Osteoblast (primary cell): ENCODE data around the gene PRAMEF17. TPM values are rescaled to one million over a fixed set of nuclear protein-coding genes. Genes with fewer than 3 reads are reported as not detected.
"Not testable (repeated sequence)": the region's sequence is repeated elsewhere in the genome, so short reads cannot be mapped to it uniquely, and the experiment has no call there.

ENCODE experiments used
- DNase-seq: peaks from one replicate; pipeline ENCODE4 v3.0.0; 2011; ENCODE audit warnings: low spot score, mixed read lengths; ENCODE audit not compliant: insufficient read length; ENCODE audit errors: missing footprints
- H2AFZ ChIP-seq: 2 replicates; pipeline ENCODE4 v1.6.0; 2011; ENCODE audit warnings: mild to moderate bottlenecking, low read length
- H3K27ac ChIP-seq: 2 replicates; pipeline ENCODE4 v1.5.1; 2011; ENCODE audit warnings: mild to moderate bottlenecking, low read depth, low read length, moderate library complexity
- H3K27me3 ChIP-seq: 2 replicates; pipeline ENCODE4 v1.6.0; 2012; ENCODE audit warnings: mild to moderate bottlenecking, control low read depth, inconsistent platforms, low read length, moderate library complexity; ENCODE audit not compliant: insufficient read depth
- H3K36me3 ChIP-seq: 2 replicates; pipeline ENCODE4 v1.5.1; 2011; ENCODE audit warnings: mild to moderate bottlenecking, low read length, control low read depth, moderate library complexity; ENCODE audit not compliant: insufficient read depth
- H3K4me1 ChIP-seq: 2 replicates; pipeline ENCODE4 v1.5.1; 2011; ENCODE audit warnings: mild to moderate bottlenecking, low read length, control low read depth, moderate library complexity; ENCODE audit not compliant: insufficient read depth
- H3K4me2 ChIP-seq: 2 replicates; pipeline ENCODE4 v1.6.0; 2011; ENCODE audit warnings: mild to moderate bottlenecking, low read length; ENCODE audit not compliant: insufficient read depth
- H3K4me3 ChIP-seq: fragments of 200-600 bp; sonication (generic); 3 replicates; pipeline ENCODE4 v1.5.1; 2012; ENCODE audit warnings: mild to moderate bottlenecking, low read length, inconsistent platforms; ENCODE audit not compliant: insufficient read depth
- H3K79me2 ChIP-seq: 2 replicates; pipeline ENCODE4 v1.6.0; 2012; ENCODE audit warnings: mild to moderate bottlenecking, low read length, control low read depth, inconsistent platforms; ENCODE audit not compliant: insufficient read depth
- H3K9me3 ChIP-seq: 2 replicates; pipeline ENCODE4 v1.5.1; 2011; ENCODE audit warnings: low read depth, low read length, control low read depth
- H4K20me1 ChIP-seq: 2 replicates; pipeline ENCODE4 v1.6.0; 2012; ENCODE audit warnings: mild to moderate bottlenecking, low read length, control low read depth; ENCODE audit not compliant: insufficient read depth
- total RNA-seq: library from RNA; depleted of rRNA; stranded (reverse); fragments of >200 nt; gene quantifications from 2 replicates; pipeline ENCODE4 v1.2.3, GENCODE V29; 2012
- TF ChIP-seq, protein P1 (sequence below): IDR thresholded peaks from 2 replicates; pipeline ENCODE4 v1.5.1; 2011; ENCODE audit warnings: mild to moderate bottlenecking, low read depth, low read length, moderate library complexity; ENCODE audit errors: extremely low read depth

PRAMEF17 gene, protein sequence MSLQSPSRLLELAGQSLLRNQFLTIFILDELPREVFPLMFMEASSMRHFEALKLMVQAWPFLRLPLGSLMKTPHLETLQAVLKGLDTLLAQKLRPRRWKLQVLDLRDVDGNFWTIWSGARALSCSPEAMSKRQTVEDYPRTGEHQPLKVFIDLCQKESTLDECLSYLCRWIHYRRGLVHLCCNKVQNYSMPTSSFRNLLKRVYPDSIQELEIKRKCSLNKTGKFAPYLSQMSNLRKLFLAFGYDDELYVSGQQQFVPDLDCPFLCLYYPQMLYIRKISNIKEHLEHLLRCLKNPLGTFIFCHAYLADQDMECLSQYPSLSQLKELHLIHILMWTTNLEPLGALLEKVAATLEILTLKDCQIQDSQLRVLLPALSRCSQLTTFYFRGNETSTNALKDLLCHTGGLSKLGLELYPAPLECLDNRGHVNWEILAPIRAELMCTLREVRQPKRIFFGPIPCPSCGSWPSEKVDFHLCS
- not detected in 2 replicates for total RNA-seq

DNA sequence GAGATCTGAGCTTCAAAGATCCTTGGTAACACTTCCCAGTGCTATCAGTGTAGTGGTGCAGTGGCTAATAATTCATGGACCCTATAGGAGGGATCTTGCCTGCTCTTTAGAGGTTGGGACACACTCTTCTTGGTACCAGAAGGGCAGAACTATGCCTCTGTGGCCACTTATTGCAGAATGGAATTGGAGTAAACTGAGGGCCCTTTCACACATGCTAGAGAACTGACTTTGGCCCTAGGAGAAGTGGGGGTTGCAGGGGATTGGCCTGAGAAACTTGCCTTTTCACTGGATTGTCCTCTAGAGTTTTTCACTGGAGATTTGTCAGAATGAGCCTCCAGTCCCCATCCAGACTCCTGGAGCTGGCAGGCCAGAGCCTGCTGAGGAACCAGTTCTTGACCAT, at the start of gene PRAMEF17:
PRAMEF17 (plus strand) TSS at position 301 of the 400 bp plus-strand sequence; CDS start at position 327, 26 bp downstream.
- not testable (repeated sequence) for H3K4me1 ChIP-seq, H3K27ac ChIP-seq, H3K79me2 ChIP-seq, H3K36me3 ChIP-seq, H3K4me2 ChIP-seq, H2AFZ ChIP-seq, H3K27me3 ChIP-seq, H3K4me3 ChIP-seq, DNase-seq, H3K9me3 ChIP-seq, H4K20me1 ChIP-seq

DNA sequence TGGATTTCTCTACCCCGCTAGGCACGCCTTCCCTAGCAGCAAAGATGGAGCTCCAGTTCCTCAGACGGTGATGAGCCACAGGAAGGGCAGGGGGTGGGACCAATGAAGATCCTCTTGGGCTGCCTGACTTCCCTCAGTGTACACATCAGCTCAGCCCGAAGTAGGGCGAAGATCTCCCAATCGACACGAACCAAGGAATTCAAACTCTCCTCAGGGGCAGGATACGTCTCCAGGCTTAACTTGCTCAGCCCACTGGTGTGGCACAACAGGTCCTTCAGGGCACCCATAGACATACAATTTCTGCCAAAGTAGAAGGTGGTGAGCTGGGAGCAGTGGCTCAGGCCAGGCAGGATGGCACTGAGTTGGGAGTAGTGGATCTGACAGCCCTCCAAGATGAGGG, 46.9 kb upstream of the PRAMEF17 start:
- H3K27me3 ChIP-seq: not testable (repeated sequence)

DNA sequence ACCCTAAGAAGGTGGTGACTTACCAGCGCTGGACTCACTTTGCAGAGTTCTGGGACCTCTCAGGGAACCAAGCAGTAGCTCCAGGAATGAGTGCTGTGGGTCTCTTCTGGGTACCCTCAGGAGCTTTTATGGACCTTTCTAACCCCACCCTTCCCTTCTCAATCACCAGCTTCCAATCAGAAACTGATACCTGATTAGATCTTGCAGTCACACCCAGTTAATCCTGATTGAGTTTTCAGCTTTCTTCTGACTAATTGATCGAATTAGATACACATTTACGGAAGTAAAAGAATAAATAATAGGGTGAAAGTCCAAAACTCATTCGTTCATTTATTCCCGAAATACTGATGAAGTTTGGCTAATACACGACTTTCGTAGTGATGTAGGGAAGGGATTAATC, 42.4 kb upstream of the PRAMEF17 start, which contains the start of gene PRAMEF14:
PRAMEF14 (minus strand) TSS at position 101 of the 400 bp plus-strand sequence. CDS start 1,820 bp downstream, outside the sequence.
- not testable (repeated sequence) for H3K9me3 ChIP-seq, H3K4me3 ChIP-seq, H3K4me1 ChIP-seq, H3K27me3 ChIP-seq, H3K27ac ChIP-seq, H4K20me1 ChIP-seq, DNase-seq, H3K79me2 ChIP-seq, H3K4me2 ChIP-seq, H3K36me3 ChIP-seq, H2AFZ ChIP-seq

More for the DNA sequence above, 46.9 kb upstream of the PRAMEF17 start:
- H3K79me2 ChIP-seq, DNase-seq, H3K27ac ChIP-seq, H3K4me1 ChIP-seq, H3K9me3 ChIP-seq, H4K20me1 ChIP-seq, H3K4me2 ChIP-seq, H3K36me3 ChIP-seq, H3K4me3 ChIP-seq, H2AFZ ChIP-seq: not testable (repeated sequence)

DNA sequence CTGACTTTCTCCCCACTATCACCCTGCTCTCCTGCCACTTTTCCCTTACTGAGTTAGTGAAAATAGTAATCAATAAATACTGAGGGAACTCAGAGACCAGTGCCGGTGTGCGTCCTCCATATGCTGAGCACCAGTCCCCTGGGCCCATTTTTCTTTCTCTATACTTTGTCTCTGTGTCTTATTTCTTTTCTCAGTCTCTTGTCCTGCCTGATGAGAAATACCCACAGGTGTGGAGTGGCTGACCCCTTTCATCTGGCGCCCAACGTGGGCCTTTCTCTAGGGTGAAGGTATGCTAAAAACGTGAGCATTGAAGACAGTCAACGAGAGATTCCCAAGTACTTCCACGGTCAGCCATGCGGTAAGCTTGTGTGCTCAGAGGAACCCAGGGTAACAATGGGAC, 36.0 kb upstream of the PRAMEF17 start:
- not testable (repeated sequence) for H3K36me3 ChIP-seq, H3K4me1 ChIP-seq, H3K27me3 ChIP-seq, DNase-seq, H3K9me3 ChIP-seq, H3K4me2 ChIP-seq, H3K27ac ChIP-seq, H3K4me3 ChIP-seq, H4K20me1 ChIP-seq, H2AFZ ChIP-seq, H3K79me2 ChIP-seq

DNA sequence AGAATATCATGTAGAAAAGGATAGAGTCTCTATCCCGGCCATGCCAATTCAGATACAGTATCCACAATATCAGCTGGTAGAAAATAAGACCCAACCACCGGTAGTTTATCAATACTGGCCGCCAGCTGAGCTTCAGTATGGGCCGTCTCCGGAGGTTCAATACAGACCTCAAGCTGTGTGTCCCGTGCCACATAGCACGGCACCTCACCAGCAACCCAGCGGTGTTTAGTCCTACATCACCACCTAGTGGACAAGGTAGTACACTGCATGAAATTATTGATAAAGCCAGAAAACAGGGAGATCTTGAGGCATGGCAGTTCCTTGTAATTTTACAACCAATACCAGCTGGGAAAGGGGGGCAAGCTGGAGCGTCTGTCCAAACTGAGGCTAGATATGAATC, 35.0 kb upstream of the PRAMEF17 start:
- not testable (repeated sequence) for H3K9me3 ChIP-seq, H2AFZ ChIP-seq, H3K4me2 ChIP-seq, DNase-seq, H3K79me2 ChIP-seq, H4K20me1 ChIP-seq, H3K4me1 ChIP-seq, H3K36me3 ChIP-seq, H3K27ac ChIP-seq, H3K27me3 ChIP-seq, H3K4me3 ChIP-seq

DNA sequence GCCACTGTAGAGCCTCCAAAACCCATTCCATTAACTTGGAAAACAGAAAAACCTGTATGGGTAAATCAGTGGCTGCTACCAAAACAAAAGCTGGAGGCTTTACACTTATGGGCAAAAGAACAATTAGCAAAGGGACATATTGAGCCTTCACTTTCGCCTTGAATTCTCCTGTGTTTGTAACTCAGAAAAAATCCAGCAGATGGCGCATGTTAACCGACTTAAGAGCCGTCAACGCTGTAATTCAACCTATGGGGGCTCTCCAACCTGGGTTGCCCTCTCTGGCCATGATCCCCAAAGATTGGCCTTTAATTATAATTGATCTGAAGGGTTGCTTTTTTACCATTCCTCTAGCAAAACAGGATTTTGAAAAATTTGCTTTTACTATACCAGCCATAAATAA, 32.7 kb upstream of the PRAMEF17 start:
- H3K79me2 ChIP-seq, DNase-seq, H4K20me1 ChIP-seq, H3K4me2 ChIP-seq, H3K36me3 ChIP-seq, H2AFZ ChIP-seq, H3K9me3 ChIP-seq, H3K4me3 ChIP-seq, H3K4me1 ChIP-seq, H3K27me3 ChIP-seq, H3K27ac ChIP-seq: not testable (repeated sequence)
- TF ChIP-seq, protein P1, sequence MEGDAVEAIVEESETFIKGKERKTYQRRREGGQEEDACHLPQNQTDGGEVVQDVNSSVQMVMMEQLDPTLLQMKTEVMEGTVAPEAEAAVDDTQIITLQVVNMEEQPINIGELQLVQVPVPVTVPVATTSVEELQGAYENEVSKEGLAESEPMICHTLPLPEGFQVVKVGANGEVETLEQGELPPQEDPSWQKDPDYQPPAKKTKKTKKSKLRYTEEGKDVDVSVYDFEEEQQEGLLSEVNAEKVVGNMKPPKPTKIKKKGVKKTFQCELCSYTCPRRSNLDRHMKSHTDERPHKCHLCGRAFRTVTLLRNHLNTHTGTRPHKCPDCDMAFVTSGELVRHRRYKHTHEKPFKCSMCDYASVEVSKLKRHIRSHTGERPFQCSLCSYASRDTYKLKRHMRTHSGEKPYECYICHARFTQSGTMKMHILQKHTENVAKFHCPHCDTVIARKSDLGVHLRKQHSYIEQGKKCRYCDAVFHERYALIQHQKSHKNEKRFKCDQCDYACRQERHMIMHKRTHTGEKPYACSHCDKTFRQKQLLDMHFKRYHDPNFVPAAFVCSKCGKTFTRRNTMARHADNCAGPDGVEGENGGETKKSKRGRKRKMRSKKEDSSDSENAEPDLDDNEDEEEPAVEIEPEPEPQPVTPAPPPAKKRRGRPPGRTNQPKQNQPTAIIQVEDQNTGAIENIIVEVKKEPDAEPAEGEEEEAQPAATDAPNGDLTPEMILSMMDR: peak; percentile 40

DNA sequence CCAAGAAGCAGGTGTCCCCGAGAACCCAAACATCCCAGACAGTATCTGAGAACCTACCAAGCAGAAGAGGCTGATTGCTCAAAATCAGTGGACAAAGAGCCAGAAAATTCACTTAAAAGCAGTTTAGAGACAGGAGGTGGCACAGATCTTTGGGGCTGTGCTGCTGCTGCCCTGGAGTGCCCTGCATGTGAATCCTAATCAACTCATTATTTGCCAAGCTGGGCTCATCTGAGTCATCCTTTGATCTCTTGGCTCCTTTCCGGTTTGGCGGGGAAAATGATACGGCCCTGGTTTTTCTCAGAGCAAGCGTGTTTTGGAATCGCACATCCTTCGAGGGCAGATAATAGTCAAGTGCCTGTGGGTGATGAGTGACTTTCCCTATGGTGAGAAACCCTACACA, 27.1 kb upstream of the PRAMEF17 start:
- H3K79me2 ChIP-seq, H3K36me3 ChIP-seq, H3K9me3 ChIP-seq, H4K20me1 ChIP-seq, H3K4me2 ChIP-seq, H3K27me3 ChIP-seq, H3K27ac ChIP-seq, DNase-seq, H3K4me3 ChIP-seq, H3K4me1 ChIP-seq, H2AFZ ChIP-seq: not testable (repeated sequence)

DNA sequence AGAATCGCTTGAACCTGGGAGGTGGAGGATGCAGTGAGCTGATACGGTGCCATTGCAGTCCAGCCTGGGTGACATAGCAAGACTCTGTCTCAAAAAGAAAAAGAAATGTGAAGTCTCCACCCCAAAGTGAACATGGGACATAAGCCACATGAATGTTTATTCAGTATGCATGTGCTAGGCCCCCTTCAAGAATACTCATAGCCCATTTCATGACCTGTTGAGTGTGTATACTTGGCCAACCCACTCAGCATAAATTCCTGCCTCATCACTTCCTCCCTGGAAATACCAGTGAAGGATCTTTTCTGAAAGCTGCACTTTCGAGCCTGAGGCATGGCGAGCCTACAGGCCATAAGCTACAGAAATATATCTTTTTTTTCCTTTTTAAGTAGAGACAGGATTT, 24.5 kb upstream of the PRAMEF17 start:
- H3K27ac ChIP-seq, H3K36me3 ChIP-seq, H3K4me1 ChIP-seq, H3K9me3 ChIP-seq, H4K20me1 ChIP-seq, H3K4me3 ChIP-seq, H3K27me3 ChIP-seq, H3K4me2 ChIP-seq, H2AFZ ChIP-seq, H3K79me2 ChIP-seq, DNase-seq: not testable (repeated sequence)
